Adrenal gland (tissue), 5 donors: Measurements from ENCODE around the gene STRADB.

Experiments used
- CTCF ChIP-seq, 6 experiments: fragments of 450-650 bp in 4 of 6; fragments of 200-600 bp in 2 of 6; sonication (generic) in 1 of 6; IDR thresholded peaks; 1 replicate in 5 of 6; 2 replicates in 1 of 6; pipeline versions ENCODE4 v1.5.1 to v1.8.0; 2016 to 2021; ENCODE audit warnings: antibody characterized with exemption in 6 of 6, mild to moderate bottlenecking in 2 of 6, moderate library complexity in 1 of 6
- POLR2A ChIP-seq, 2 donors: fragments of 450-650 bp; IDR thresholded peaks; one replicate each; pipeline ENCODE4 v1.6.1; 2017; ENCODE audit warnings: antibody characterized with exemption in 2 of 2, mild to moderate bottlenecking in 2 of 2, moderate library complexity in 1 of 2
- donor health status: DM: no; HTN: no; CAD: no.

- TF ChIP-seq CTCF (IDR thresholded peaks at IDR 0.05) (no peak), POLR2A (IDR thresholded peaks at IDR 0.05) (no peak)
Observed at GRCh38 chr2:201502713-201503112, 51.2 kb downstream of the STRADB start.
